HG03354 (cell line): ENCODE measurements around the gene CAD.
"Not testable (repeated sequence)": the region's sequence is repeated elsewhere in the genome, so short reads cannot be mapped to it uniquely, and the experiment has no call there.

ENCODE experiments used
- ATAC-seq: cut with Tn5 transposase; IDR thresholded peaks from one replicate; pipeline ENCODE4 v1.9.1; 2021; ENCODE audit warnings: mild to moderate bottlenecking; ENCODE audit not compliant: unreplicated experiment, poor library complexity, severe bottlenecking

The CAD gene

GRCh38 chr2:27250652-27251379 lies 33.6 kb downstream of the CAD start:
- ATAC-seq, result no peak

- ATAC-seq, result no peak
Observed at GRCh38 chr2:27251766-27252165, 34.6 kb downstream of the CAD start.

DNA sequence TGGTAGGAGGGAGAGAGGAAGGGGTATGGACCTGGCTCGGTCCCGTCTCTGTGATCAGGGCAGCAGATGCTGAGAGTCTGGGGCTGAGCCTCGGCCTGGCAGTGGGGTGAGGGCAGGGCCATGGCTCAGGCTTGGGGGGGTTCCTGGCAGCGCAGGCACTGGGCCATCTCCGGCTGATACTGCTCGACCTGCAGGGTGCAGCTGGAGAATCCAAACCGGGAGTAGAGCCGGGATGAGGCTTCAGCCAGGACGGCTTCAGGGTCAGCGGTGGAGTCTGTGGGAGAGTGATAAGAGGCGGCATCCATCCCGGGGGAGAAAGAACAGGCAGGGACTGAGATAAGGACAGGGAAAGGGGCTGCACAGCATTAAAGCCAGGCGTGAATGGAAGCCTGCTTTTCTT lies 38.0 kb downstream of the CAD start:
- ATAC-seq, result no peak

- no peak for ATAC-seq
Observed at GRCh38 chr2:27255660-27256059, 38.5 kb downstream of the CAD start.

- ATAC-seq, result no peak
Observed at GRCh38 chr2:27256855-27257454, 39.8 kb downstream of the CAD start.

DNA sequence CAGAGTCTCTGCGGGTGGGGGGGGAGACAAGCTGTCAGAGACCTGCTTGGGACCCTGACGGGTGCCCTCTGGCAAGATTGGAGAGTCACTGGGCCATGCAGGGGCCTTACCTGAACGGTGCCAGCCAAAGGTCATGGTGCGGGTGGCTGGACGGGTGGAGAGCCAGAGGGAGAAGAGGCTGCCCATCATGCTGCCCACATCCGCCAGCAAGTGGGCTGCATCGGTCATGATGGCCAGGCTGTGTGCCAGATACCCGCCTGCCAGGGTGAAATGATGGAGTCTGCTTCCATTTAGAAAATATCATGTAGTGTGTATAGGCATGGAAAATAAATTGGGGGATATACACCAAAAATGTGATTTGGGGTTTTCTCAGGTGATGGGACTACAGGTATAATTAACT lies 40.9 kb downstream of the CAD start:
- ATAC-seq, result no peak

- no peak for ATAC-seq
Observed at GRCh38 chr2:27261241-27261925, 44.2 kb downstream of the CAD start.

DNA sequence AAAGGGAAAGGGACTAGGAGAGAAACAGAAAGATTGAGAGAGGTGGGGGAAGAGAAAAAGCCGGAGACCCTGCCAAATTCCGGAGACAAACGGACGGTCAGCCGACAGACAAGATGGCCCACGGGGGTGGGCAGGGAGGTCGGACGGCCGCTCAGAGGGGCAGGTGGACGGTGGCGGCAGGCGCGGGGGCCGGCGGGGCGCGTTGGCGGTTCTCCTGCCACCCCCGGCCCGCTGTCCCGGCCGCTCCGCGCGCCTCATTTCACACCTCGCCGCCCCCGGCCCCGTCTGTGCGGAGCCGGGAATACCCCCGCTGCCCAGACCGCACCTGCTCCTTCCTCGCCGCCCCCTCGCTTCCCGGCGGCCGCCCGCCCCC lies 44.7 kb downstream of the CAD start:
- no peak for ATAC-seq

DNA sequence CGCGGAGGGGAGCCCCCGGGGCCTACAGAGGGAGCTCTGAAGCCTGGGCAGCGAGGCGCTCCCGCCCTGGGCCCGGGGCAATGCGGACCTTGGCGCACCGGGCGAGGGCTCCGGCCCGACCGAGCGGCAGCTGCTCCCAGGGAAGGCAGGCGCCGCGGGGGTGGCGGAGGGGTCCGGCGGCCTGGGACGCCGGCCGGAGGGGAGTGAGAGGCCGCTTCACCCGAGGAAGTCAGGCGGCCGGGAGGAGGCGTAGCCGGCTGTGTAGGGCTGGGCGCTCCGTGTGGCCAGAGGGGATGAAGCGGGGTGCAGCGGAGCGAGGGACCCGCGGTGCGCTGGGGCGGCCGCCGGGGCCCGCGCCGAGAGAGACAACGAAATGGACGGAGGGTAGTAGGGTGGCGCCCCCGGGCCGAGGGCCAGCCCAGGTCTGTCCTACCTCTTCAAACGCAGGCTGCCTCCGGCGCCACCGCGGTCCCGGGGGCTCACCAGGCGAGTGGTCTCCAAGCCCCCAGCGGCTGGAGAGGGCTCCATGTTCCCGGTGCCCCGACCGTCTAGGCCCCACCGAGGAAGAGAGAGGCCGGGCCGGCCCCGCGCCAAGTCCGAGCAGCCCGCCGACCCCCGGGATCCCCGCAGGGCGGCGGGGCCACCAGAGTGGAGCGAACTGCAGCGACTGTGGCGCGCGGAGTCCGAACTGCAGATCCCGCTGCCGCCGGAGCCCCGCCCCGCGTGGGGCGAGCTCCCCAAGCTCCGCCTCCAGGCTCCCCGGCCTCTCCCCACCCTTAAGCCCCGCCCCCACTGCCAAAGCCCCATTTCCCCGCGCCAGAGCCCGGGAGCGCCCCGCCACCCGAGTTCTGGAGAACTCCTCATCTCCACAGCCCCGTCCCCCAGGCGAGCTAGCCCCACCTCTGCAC lies 45.5 kb downstream of the CAD start, which contains the start of gene SLC30A3:
Gene SLC30A3, minus strand, starts transcription at position 669 of the 908 bp plus-strand sequence. Its CDS starts 141 bp downstream, at position 528.
- no peak for ATAC-seq

DNA sequence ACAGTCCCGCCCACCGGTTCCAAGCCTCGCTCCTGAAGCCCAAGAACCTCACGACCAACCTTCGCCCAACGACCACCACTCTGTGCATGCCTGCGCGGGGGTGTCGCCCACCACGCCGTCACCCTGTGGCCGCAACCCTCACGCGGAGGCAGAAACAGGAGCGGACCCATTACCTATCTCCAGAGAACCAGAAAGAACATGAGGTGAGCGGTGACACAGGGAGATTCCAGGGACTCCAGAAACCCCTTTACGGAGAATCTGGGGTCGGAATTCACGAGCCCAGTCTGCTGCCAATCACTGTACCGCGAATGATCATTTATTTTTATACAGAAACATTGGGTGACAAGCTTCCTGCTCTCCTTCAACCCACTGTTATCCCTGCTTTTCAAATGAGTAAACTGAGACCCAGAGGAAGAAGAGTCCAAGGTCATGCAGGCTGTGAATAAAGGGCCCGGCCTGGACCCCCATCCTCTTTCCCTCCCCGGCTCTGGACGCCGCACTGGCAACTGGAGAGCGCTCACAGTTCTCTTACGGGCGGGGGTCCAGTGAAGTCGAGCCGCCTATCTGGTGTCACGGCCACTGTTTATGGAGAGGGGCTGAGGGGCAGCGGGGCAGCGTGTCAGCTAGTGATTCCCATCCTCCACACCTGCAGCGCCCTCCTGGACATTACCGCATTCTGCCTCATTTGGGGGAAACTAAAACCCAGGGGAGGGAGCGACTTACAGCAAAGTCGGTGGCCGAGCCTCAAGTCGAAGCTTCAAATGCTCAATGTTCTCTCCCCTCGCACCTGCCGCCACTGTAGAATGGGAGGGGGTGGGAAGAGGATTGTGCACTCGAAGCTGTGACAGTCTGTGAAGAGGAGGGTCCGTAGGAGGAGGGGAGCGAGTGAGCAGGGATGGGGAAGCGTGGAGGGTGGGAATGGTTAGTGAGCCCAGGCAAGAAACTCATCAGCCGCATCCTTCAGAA lies 46.4 kb downstream of the CAD start:
- no peak for ATAC-seq

DNA sequence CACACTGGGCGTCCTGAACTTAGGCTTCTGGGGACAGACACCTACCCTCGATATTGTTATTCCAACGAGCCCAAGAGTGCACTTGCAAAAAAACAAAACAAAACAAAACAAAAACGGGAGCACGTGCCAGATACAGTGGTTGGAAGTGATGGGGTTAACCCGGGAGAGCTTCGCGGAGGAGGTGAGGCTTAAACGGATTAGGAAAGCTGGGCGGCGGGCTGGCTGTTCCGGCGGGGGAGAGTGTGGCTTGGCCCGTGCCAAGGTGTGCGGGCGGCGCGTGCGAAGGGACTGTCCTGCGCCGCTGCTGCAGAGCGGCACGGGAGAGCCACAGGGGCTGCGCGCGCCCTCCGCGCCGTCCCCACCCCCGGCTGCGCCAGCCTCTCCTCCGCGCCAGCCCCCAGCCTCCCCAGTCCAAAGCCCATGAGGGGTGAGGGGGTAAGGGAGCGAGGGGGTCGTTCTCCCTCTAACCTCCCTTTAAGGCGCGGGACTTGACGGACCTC lies 47.1 kb downstream of the CAD start:
- ATAC-seq, result no peak

- no peak for ATAC-seq
Observed at GRCh38 chr2:27264753-27265535, 47.8 kb downstream of the CAD start.

DNA sequence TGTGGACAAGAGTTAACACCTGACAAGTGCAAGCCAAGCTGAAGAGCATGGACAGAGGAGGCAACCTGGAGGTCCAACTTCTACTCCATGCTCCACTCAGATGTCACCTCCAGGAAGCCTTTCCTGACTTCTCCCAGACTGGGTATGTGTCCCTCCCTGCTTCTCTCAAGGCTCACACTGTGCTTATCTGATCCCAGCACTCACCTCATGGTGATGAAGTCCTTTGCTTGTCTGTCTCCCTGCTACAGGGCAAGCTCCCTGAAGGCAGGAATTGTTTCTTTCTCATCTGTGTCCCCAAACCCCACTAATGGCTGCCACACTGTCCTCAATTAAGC lies 48.3 kb downstream of the CAD start:
- ATAC-seq, result no peak

DNA sequence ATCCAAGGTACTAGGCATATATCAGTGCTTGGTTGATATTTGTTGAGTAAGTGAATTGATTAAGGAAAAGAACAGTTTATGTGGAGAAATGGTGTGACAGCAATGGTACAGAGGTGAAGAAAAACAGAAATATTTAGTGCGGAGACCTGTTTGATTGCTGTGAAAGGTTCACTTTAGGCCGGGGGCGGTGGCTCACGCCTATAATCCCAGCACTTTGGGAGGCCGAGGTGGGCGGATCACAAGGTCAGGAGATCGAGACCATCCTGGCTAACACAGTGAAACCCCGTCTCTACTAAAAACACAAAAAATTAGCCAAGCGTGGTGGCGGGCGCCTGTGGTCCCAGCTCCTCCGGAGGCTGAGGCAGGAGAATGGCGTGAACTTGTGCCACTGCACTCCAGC lies 51.1 kb downstream of the CAD start:
- not testable (repeated sequence) for ATAC-seq

DNA sequence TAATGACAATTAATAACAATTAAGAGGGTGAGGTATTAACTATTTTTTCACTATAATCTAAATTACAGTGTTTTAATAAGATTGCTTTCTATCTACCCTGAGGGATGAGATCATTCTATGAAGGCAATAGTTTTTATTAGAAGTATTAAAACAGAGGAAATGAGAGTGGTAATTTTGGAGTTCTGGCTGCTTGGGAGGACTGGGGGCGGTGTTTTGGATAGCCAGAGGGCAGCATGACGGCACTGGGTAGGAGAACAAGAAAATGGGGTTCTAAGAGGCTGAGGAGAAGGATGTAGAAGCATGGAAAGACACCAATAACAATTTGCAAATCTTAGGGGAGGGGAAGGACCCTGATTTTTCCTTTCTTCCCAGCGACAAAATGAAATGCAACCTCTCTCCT lies 53.0 kb downstream of the CAD start:
- ATAC-seq, result no peak

DNA sequence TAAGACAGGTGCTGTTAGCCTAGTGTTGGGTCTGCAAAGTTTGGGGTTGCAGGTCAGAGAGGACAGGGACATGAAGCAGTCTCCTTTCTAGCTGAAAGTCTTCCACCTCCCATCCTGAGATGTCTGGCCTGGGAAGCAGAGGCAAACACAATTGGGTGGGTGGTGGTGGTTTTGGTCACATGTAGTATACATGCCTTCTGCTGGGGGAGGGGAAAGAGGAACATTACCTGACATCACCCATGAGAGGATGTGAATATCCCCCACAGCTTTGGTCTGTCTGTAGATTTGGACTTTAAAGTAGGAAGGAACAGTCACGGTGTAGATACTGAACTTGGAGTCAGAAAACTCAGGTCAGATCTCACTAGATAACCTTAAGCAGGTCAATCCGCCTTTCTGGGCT lies 53.5 kb downstream of the CAD start:
- ATAC-seq, result no peak

GRCh38 chr2:27271631-27272340 lies 54.6 kb downstream of the CAD start:
- ATAC-seq, result no peak
